Parathyroid adenoma (tissue), 2 donors: ENCODE measurements around the gene APOA1.

Experiments
- H2AFZ ChIP-seq: fragments of 300-600 bp; sonication (generic); one replicate; pipeline ENCODE4 v1.7.0; 2017; ENCODE audit warnings: antibody characterized with exemption, mild to moderate bottlenecking
- H3K27ac ChIP-seq: fragments of 300-600 bp; sonication (generic); one replicate; pipeline ENCODE4 v1.7.0; 2017
- H3K27me3 ChIP-seq: fragments of 300-600 bp; sonication (generic); one replicate; pipeline ENCODE4 v1.7.0; 2017; ENCODE audit warnings: low read length; ENCODE audit not compliant: control insufficient read depth, insufficient read depth
- H3K36me3 ChIP-seq: fragments of 300-600 bp; sonication (generic); one replicate; pipeline ENCODE4 v1.7.0; 2017; ENCODE audit warnings: low read length; ENCODE audit not compliant: control insufficient read depth, insufficient read depth
- H3K4me1 ChIP-seq: fragments of 300-600 bp; sonication (generic); one replicate; pipeline ENCODE4 v1.7.0; 2017; ENCODE audit warnings: control low read depth
- H3K4me2 ChIP-seq: fragments of 300-600 bp; sonication (generic); one replicate; pipeline ENCODE4 v1.7.0; 2017; ENCODE audit warnings: low read length
- H3K4me3 ChIP-seq: fragments of 300-600 bp; sonication (generic); one replicate; pipeline ENCODE4 v1.7.0; 2017; ENCODE audit warnings: low read depth, low read length
- H3K79me2 ChIP-seq: fragments of 300-600 bp; sonication (generic); one replicate; pipeline ENCODE4 v1.7.0; 2017; ENCODE audit warnings: control low read depth
- H3K9ac ChIP-seq: fragments of 300-600 bp; sonication (generic); one replicate; pipeline ENCODE4 v1.7.0; 2017; ENCODE audit warnings: mild to moderate bottlenecking
- H3K9me3 ChIP-seq: fragments of 300-600 bp; sonication (generic); one replicate; pipeline ENCODE4 v1.7.0; 2017; ENCODE audit warnings: low read length; ENCODE audit not compliant: control insufficient read depth
- CTCF ChIP-seq: fragments of 300-600 bp; sonication (generic); IDR thresholded peaks from one replicate; pipeline ENCODE4 v1.7.0; 2017; ENCODE audit warnings: antibody characterized with exemption, mild to moderate bottlenecking
- donor health status: primary hyperparathyroidism.

APOA1 gene

GRCh38 chr11:116826751-116827431 is 10.5 kb downstream of the APOA1 start:
- no peaks in the 10 kb centered on the region for H3K36me3 ChIP-seq

GRCh38 chr11:116825854-116826750 is 11.3 kb downstream of the APOA1 start:
- Histone ChIP-seq H3K4me3 (no peak overlapping the region), H3K27ac (no peak overlapping the region)

More at GRCh38 chr11:116826751-116827431, 10.5 kb downstream of the APOA1 start:
- Histone ChIP-seq H3K27ac (no peak overlapping the region), H3K4me1 (no peaks in the 10 kb centered on the region), H3K79me2 (no peaks in the 10 kb centered on the region), H2AFZ (no peak overlapping the region), H3K9ac (no peak overlapping the region), H3K4me3 (no peak overlapping the region), H3K27me3 (no peaks in the 10 kb centered on the region), H3K4me2 (no peak overlapping the region), H3K9me3 (no peaks in the 10 kb centered on the region)
- no peak for TF ChIP-seq CTCF

GRCh38 chr11:116825434-116825833 is 12.0 kb downstream of the APOA1 start:
- Histone ChIP-seq H3K27me3 (no peaks in the 10 kb centered on the region), H3K4me3 (no peak overlapping the region), H3K36me3 (no peaks in the 10 kb centered on the region), H3K4me1 (no peaks in the 10 kb centered on the region), H2AFZ (no peak overlapping the region), H3K9ac (no peak overlapping the region), H3K79me2 (no peaks in the 10 kb centered on the region), H3K4me2 (no peak overlapping the region), H3K27ac (no peak overlapping the region), H3K9me3 (no peaks in the 10 kb centered on the region)
- TF ChIP-seq CTCF: no peak

More at GRCh38 chr11:116825854-116826750, 11.3 kb downstream of the APOA1 start:
- no peak for TF ChIP-seq CTCF
- Histone ChIP-seq H3K36me3 (no peaks in the 10 kb centered on the region), H3K4me2 (no peak overlapping the region), H3K27me3 (no peaks in the 10 kb centered on the region), H3K9ac (no peak overlapping the region), H2AFZ (no peak overlapping the region), H3K4me1 (no peaks in the 10 kb centered on the region), H3K9me3 (no peaks in the 10 kb centered on the region), H3K79me2 (no peaks in the 10 kb centered on the region)

GRCh38 chr11:116823031-116823843 is 14.2 kb downstream of the APOA1 start, which contains the start of gene APOA4:
Gene APOA4 (minus strand): TSS chr11:116823304. CDS start chr11:116823191, 113 bp downstream.
- H3K36me3 ChIP-seq: no peaks in the 10 kb centered on the region
- no peak within 1 kb of the TSS for H3K9ac ChIP-seq

More at GRCh38 chr11:116823031-116823843, 14.2 kb downstream of the APOA1 start, which contains the start of gene APOA4:
- no peak for TF ChIP-seq CTCF
- no peak within 1 kb of the TSS for H3K4me2 ChIP-seq
- no peak within 1 kb of the TSS for H3K27ac ChIP-seq
- H2AFZ ChIP-seq: no peak within 1 kb of the TSS
- no peaks in the 10 kb centered on the region for H3K27me3 ChIP-seq
- no peaks in the 10 kb centered on the region for H3K9me3 ChIP-seq
- H3K4me3 ChIP-seq: no peak within 1 kb of the TSS
- no peaks in the 10 kb centered on the region for H3K4me1 ChIP-seq
- H3K79me2 ChIP-seq: no peaks in the 10 kb centered on the region
